Prostate gland (tissue), 2 donors: ENCODE measurements around the gene SLC25A12. TPM values are rescaled to one million over a fixed set of nuclear protein-coding genes. Genes with fewer than 3 reads are reported as not detected.
A peak's percentile ranks its signal among the peaks of the same experiment; 100 is the strongest.

ENCODE experiments used
- DNase-seq: peaks from one replicate; pipeline ENCODE4 v3.0.0-alpha.2; 2019; ENCODE audit warnings: low spot score
- H3K27ac ChIP-seq, 2 donors: fragments of 200-600 bp; sonication (generic); 2 replicates each; pipeline ENCODE4 v1.5.1; 2017 to 2019
- H3K27me3 ChIP-seq: fragments of 200-600 bp; sonication (generic); replicated peaks from 2 replicates; pipeline ENCODE4 v1.5.1; 2019; ENCODE audit not compliant: insufficient read depth
- H3K36me3 ChIP-seq, 2 donors: fragments of 200-600 bp; sonication (generic); 1 replicate in 1 of 2; 2 replicates in 1 of 2; pipeline versions ENCODE4 v1.5.1 to v1.8.1; 2017 to 2019
- H3K4me1 ChIP-seq: fragments of 200-600 bp; sonication (generic); replicated peaks from 2 replicates; pipeline ENCODE4 v1.5.1; 2019
- H3K4me3 ChIP-seq, 2 donors: fragments of 200-600 bp; sonication (generic); 2 replicates each; pipeline ENCODE4 v1.5.1; 2017 to 2019
- H3K9me3 ChIP-seq: fragments of 200-600 bp; sonication (generic); 2 replicates; pipeline ENCODE4 v1.5.1; 2017
- POLR2A ChIP-seq: fragments of 450-650 bp; IDR thresholded peaks from one replicate; pipeline ENCODE4 v1.6.1; 2016; ENCODE audit warnings: antibody characterized with exemption, mild to moderate bottlenecking
- POLR2AphosphoS5 ChIP-seq: sonication (generic); formaldehyde crosslinking; IDR thresholded peaks from one replicate; pipeline ENCODE4 v1.6.1; 2017; ENCODE audit warnings: antibody characterized with exemption
- WGBS: methylation state at CpG from one replicate; pipeline ENCODE4 v1.1.5; 2018; 5-methylcytosine and 5-hydroxymethylcytosine counted together
- intact Hi-C: fragments of 100-400 bp; cut with DNase I; formaldehyde crosslinking; loops from one replicate; pipeline ENCODE4 v1.14.2; 2022
- total RNA-seq, 2 donors: library from RNA; depleted of rRNA; stranded (reverse); fragments of >200 nt; gene quantifications; one replicate each; pipeline ENCODE4 v1.1.0, GENCODE V29; 2016
- TF ChIP-seq, protein P1 (sequence below), 4 experiments: fragments of 200-600 bp in 2 of 4; fragments of 450-650 bp in 2 of 4; sonication (generic) in 2 of 4; IDR thresholded peaks; 1 replicate in 3 of 4; 2 replicates in 1 of 4; pipeline ENCODE4 v1.5.1; 2016 to 2019; ENCODE audit warnings: antibody characterized with exemption in 4 of 4, mild to moderate bottlenecking in 2 of 4, moderate library complexity in 2 of 4

Gene SLC25A12
- total RNA-seq, 2 donors from 2014 or later: 23.5 to 33.9 TPM

DNA sequence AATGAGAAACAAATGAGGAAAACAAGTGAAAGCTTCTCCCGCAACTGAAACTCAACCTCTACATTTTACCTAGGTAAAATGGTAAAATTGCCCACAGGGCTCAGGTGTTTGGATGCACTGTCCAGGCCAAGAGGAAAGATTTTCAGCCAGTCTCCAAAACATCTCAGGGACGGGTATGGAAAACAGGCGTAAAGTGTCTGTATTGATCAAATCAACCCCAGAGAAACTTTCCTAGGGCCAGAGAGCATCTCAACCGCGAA, 27.9 kb upstream of the SLC25A12 start:
- TF ChIP-seq POLR2A: no peak
- no peak for TF ChIP-seq POLR2AphosphoS5
- TF ChIP-seq, protein P1, sequence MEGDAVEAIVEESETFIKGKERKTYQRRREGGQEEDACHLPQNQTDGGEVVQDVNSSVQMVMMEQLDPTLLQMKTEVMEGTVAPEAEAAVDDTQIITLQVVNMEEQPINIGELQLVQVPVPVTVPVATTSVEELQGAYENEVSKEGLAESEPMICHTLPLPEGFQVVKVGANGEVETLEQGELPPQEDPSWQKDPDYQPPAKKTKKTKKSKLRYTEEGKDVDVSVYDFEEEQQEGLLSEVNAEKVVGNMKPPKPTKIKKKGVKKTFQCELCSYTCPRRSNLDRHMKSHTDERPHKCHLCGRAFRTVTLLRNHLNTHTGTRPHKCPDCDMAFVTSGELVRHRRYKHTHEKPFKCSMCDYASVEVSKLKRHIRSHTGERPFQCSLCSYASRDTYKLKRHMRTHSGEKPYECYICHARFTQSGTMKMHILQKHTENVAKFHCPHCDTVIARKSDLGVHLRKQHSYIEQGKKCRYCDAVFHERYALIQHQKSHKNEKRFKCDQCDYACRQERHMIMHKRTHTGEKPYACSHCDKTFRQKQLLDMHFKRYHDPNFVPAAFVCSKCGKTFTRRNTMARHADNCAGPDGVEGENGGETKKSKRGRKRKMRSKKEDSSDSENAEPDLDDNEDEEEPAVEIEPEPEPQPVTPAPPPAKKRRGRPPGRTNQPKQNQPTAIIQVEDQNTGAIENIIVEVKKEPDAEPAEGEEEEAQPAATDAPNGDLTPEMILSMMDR (IDR thresholded peaks at IDR 0.05): no peak
- peak overlapping the region; percentile 95 to 98 for H3K27ac ChIP-seq
- no peaks in the 10 kb centered on the region for H3K9me3 ChIP-seq
- intact Hi-C loops: loop anchor here (1.0 kb wide), 1 partner anchor 28 kb away; the partner anchor contains the start of gene SLC25A12
- no peaks in the 10 kb centered on the region for H3K4me1 ChIP-seq
- peak overlapping the region; percentile 79 to 81 for H3K4me3 ChIP-seq
- H3K36me3 ChIP-seq: no peaks in the 10 kb centered on the region
- WGBS: 11% methylated on average over 5 of the region's 5 CpGs
- no peaks in the 10 kb centered on the region for H3K27me3 ChIP-seq
- no peak for DNase-seq

DNA sequence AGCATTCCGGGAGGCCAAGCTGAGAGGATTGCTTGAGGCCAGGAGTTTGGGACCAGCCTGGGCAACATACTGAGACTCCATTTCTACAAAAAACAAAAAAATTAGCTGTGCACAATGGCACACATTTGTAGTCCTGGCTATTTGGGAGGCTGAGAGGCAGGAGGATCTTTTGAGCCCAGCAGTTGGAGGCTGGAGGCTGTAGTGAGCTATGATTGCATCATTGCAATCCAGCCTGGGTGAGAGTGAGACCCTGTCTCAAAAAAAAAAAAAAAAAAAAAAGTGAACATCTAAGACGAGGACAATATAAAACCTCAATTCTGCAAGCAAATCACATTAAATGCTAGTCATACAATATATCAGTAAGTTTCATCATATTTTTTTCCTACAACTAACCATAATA, 25.4 kb upstream of the SLC25A12 start:
- no peaks in the 10 kb centered on the region for H3K4me1 ChIP-seq
- H3K4me3 ChIP-seq: no peak overlapping the region
- DNase-seq: no peak
- TF ChIP-seq POLR2A (no peak), POLR2AphosphoS5 (no peak)
- TF ChIP-seq, protein P1 (IDR thresholded peaks at IDR 0.05): no peak
- intact Hi-C loops: no loop called here
- no peak overlapping the region for H3K27ac ChIP-seq
- H3K36me3 ChIP-seq: no peaks in the 10 kb centered on the region
- no peaks in the 10 kb centered on the region for H3K27me3 ChIP-seq
- no peaks in the 10 kb centered on the region for H3K9me3 ChIP-seq
- 86% methylated on average over 2 of the region's 2 CpGs for WGBS

DNA sequence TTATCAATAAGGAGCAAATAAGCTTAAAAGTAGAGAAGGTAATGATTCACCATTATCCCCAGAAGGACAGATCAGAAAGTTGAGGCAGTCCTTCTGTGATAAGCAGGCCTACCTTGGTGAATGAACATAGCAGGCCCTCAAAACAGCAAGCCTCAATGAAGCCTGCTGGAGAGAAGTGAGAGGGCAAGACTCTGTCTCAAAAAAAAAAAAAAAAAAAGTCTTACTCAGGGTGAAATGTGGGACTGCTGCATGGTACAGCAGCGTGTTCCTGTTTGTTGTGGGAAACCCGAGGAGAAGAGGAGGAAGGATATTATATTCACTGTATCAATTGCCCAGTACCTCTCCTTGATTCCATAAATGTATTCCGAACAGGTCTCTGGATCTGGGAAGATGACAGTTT, 19.5 kb upstream of the SLC25A12 start:
- 81% methylated on average over 3 of the region's 3 CpGs for WGBS

DNA sequence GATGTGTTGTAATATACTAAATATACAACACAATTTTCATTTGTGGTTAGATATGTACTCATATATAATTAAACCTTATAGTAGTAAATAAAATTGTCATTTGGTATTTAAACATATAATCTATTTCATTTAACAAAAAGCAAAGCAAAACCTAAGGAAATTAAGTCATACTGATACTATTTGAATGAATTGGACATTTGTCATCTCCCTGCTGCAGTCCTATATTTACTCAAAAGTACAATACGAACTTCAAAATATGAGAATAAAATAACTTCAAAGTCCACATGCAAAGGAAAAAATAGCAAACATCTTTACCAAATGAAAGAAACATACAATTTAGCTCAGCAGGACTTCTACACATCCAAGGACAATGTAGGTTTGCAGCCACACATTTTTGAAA, 16.4 kb upstream of the SLC25A12 start:
- WGBS: 52% methylated on average over 1 of the region's 1 CpG
- DNase-seq: no peak
- Histone ChIP-seq H3K9me3 (no peaks in the 10 kb centered on the region), H3K4me1 (no peaks in the 10 kb centered on the region), H3K27me3 (no peaks in the 10 kb centered on the region), H3K4me3 (no peak overlapping the region), H3K27ac (no peak overlapping the region), H3K36me3 (no peaks in the 10 kb centered on the region)
- intact Hi-C loops: no loop called here
- TF ChIP-seq, protein P1 (IDR thresholded peaks at IDR 0.05): no peak
- TF ChIP-seq POLR2A: no peak
- TF ChIP-seq POLR2AphosphoS5: no peak

More for the DNA sequence above, 19.5 kb upstream of the SLC25A12 start:
- Histone ChIP-seq H3K27me3 (no peaks in the 10 kb centered on the region), H3K9me3 (no peaks in the 10 kb centered on the region), H3K27ac (no peak overlapping the region), H3K36me3 (no peaks in the 10 kb centered on the region), H3K4me3 (no peak overlapping the region), H3K4me1 (no peaks in the 10 kb centered on the region)
- TF ChIP-seq POLR2AphosphoS5 (no peak), POLR2A (no peak)
- TF ChIP-seq, protein P1 (IDR thresholded peaks at IDR 0.05): no peak
- no peak for DNase-seq
- intact Hi-C loops: no loop called here

DNA sequence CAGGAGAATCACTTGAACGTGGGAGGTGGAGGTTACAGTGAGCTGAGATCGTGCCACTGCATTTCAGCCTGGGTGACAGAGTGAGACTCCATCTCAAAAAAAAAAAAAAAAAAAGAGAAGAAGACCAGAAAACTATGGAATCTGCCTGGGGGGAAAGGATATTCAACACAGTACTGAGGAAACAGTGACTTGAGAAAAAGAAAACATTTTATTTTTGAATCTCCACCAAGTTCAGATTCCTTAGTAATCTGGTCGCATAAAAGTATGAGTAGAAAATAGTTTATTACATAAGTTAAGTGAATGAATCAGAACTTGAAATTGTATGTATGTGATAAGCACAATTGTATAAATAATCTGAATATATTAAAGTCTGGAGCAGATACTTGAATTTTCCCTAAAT, 15.2 kb upstream of the SLC25A12 start:
- no peak for DNase-seq
- Histone ChIP-seq H3K4me3 (no peak overlapping the region), H3K27ac (no peak overlapping the region), H3K27me3 (no peaks in the 10 kb centered on the region), H3K36me3 (no peaks in the 10 kb centered on the region), H3K9me3 (no peaks in the 10 kb centered on the region), H3K4me1 (no peaks in the 10 kb centered on the region)
- WGBS: 85% methylated on average over 3 of the region's 3 CpGs
- intact Hi-C loops: no loop called here
- no peak for TF ChIP-seq POLR2A
- TF ChIP-seq, protein P1 (IDR thresholded peaks at IDR 0.05): no peak
- no peak for TF ChIP-seq POLR2AphosphoS5
